ENCODE results near the gene EFCAB6. TPM values are rescaled to one million over a fixed set of nuclear protein-coding genes. Genes with fewer than 3 reads are reported as not detected.

The EFCAB6 gene
- polyA plus RNA-seq, 3 donors, result not detected

GRCh38 chr22:43534916-43535315 is 277.2 kb downstream of the EFCAB6 start:
- Histone ChIP-seq H3K4me2 (replicated peaks; ENCODE audit: extremely low read depth, low read length, poor library complexity, severe bottlenecking) (no peak overlapping the region), H2AFZ (ENCODE audit: insufficient read depth, low read depth, low read length, poor library complexity, severe bottlenecking) (no peak overlapping the region), H4K20me1 (ENCODE audit: insufficient read depth, low read length) (no peaks in the 10 kb centered on the region), H3K27ac (ENCODE audit: low read depth in 1 of 2, low read length in 2 of 2) (no peak overlapping the region), H3K4me1 (ENCODE audit: control insufficient read depth in 1 of 2, insufficient read depth in 2 of 2, low read length in 2 of 2) (no peaks in the 10 kb centered on the region), H3K9ac (ENCODE audit: insufficient read depth, low read length, poor library complexity, severe bottlenecking) (no peak overlapping the region), H3K36me3 (replicated peaks in 1 of 2; ENCODE audit: control insufficient read depth in 1 of 2, insufficient read depth in 2 of 2, low read length in 2 of 2) (no peaks in the 10 kb centered on the region), H3K4me3 (replicated peaks in 1 of 3; ENCODE audit: low read depth in 2 of 3, low read length in 3 of 3) (no peak overlapping the region), H3K9me3 (replicated peaks in 1 of 2; ENCODE audit: control insufficient read depth in 1 of 2, insufficient read depth in 1 of 2, low read length in 2 of 2) (no peaks in the 10 kb centered on the region), H3K79me2 (ENCODE audit: insufficient read depth, low read length) (no peaks in the 10 kb centered on the region), H3K27me3 (ENCODE audit: control insufficient read depth in 2 of 2, insufficient read depth in 2 of 2, low read length in 2 of 2) (no peaks in the 10 kb centered on the region)
- DNase-seq, result no peak
- peaks cover 7 to 8% (median 7%) of the 10 kb centered on the region in 3 donors for H3K27me3 Mint-ChIP-seq (ENCODE audit: low read depth in 3 of 3)
- no peak for TF ChIP-seq CTCF (IDR thresholded peaks at IDR 0.05)
- H3K4me3 Mint-ChIP-seq, result no peak overlapping the region
- no peaks in the 10 kb centered on the region for H3K36me3 Mint-ChIP-seq
- H3K4me1 Mint-ChIP-seq, result no peaks in the 10 kb centered on the region
- WGBS (ENCODE audit: insufficient coverage), result 100% methylated on average over 5 of the region's 6 CpGs
- H3K27ac Mint-ChIP-seq, result no peak overlapping the region
- intact Hi-C loops (cut with micrococcal nuclease), result no loop called here
- H3K9me3 Mint-ChIP-seq, result peaks cover 0 to 2% (median 0%) of the 10 kb centered on the region in 7 donors

- no peak for TF ChIP-seq CTCF (IDR thresholded peaks at IDR 0.05)
- intact Hi-C loops (cut with micrococcal nuclease), result no loop called here
- no peaks in the 10 kb centered on the region for H3K79me2 ChIP-seq (ENCODE audit: insufficient read depth, low read length)
- Mint-ChIP-seq H3K4me1 (no peaks in the 10 kb centered on the region), H3K36me3 (no peaks in the 10 kb centered on the region), H3K27me3 (ENCODE audit: low read depth in 3 of 3) (peaks cover 5 to 7% (median 7%) of the 10 kb centered on the region in 3 donors), H3K9me3 (peaks cover 0 to 2% (median 0%) of the 10 kb centered on the region in 7 donors), H3K27ac (no peak overlapping the region), H3K4me3 (no peak overlapping the region)
- H3K9ac ChIP-seq (ENCODE audit: insufficient read depth, low read length, poor library complexity, severe bottlenecking), result no peak overlapping the region
- H3K36me3 ChIP-seq (replicated peaks in 1 of 2; ENCODE audit: control insufficient read depth in 1 of 2, insufficient read depth in 2 of 2, low read length in 2 of 2), result no peaks in the 10 kb centered on the region
- no peak overlapping the region for H3K4me2 ChIP-seq (replicated peaks; ENCODE audit: extremely low read depth, low read length, poor library complexity, severe bottlenecking)
- no peak overlapping the region for H2AFZ ChIP-seq (ENCODE audit: insufficient read depth, low read depth, low read length, poor library complexity, severe bottlenecking)
- 96% methylated on average over 6 of the region's 10 CpGs for WGBS (ENCODE audit: insufficient coverage)
- no peak for DNase-seq
- no peaks in the 10 kb centered on the region for H3K9me3 ChIP-seq (replicated peaks in 1 of 2; ENCODE audit: control insufficient read depth in 1 of 2, insufficient read depth in 1 of 2, low read length in 2 of 2)
- no peaks in the 10 kb centered on the region for H3K4me1 ChIP-seq (ENCODE audit: control insufficient read depth in 1 of 2, insufficient read depth in 2 of 2, low read length in 2 of 2)
- no peaks in the 10 kb centered on the region for H3K27me3 ChIP-seq (ENCODE audit: control insufficient read depth in 2 of 2, insufficient read depth in 2 of 2, low read length in 2 of 2)
- no peak overlapping the region for H3K27ac ChIP-seq (ENCODE audit: low read depth in 1 of 2, low read length in 2 of 2)
- no peaks in the 10 kb centered on the region for H4K20me1 ChIP-seq (ENCODE audit: insufficient read depth, low read length)
- H3K4me3 ChIP-seq (replicated peaks in 1 of 3; ENCODE audit: low read depth in 2 of 3, low read length in 3 of 3), result no peak overlapping the region
These were observed 278.3 kb downstream of the EFCAB6 start for GRCh38 chr22:43533656-43534428.

Data from CD14-positive monocyte (primary cell).